ENCODE data around the gene NFATC2. TPM values are rescaled to one million over a fixed set of nuclear protein-coding genes. Genes with fewer than 3 reads are reported as not detected.
A peak's percentile ranks its signal among the peaks of the same experiment; 100 is the strongest.

Gene NFATC2
- total RNA-seq, 1 donor from 2014 or later = 3.9 TPM

GRCh38 chr20:51412333-51412871 is 130.1 kb downstream of the NFATC2 start:
- FAIRE-seq (no peak), DNase-seq (ENCODE audit: low read depth) (peak; percentile 35)
- peaks cover 13% of the 10 kb centered on the region for H3K4me1 ChIP-seq (ENCODE audit: insufficient read depth, low read length)
- peak overlapping the region; percentile 65 for H3K4me2 ChIP-seq (ENCODE audit: low read length)
- peak overlapping the region; percentile 13 for H2AFZ ChIP-seq (ENCODE audit: low read depth, low read length)
- H3K4me3 ChIP-seq (ENCODE audit: insufficient read depth, low read depth, low read length) = no peak overlapping the region
- no peaks in the 10 kb centered on the region for H4K20me1 ChIP-seq (ENCODE audit: insufficient read depth, low read length)
- no peaks in the 10 kb centered on the region for H3K27me3 ChIP-seq (ENCODE audit: insufficient read depth, low read length)
- H3K9ac ChIP-seq (ENCODE audit: low read length) = peak overlapping the region; percentile 50
- H3K4me1 Mint-ChIP-seq (ENCODE audit: low read depth, unreplicated experiment) = peaks cover 5% of the 10 kb centered on the region
- peaks cover 11% of the 10 kb centered on the region for H3K36me3 Mint-ChIP-seq (ENCODE audit: low read depth, unreplicated experiment)
- H3K9me3 ChIP-seq (ENCODE audit: insufficient read depth, low read depth, low read length) = no peaks in the 10 kb centered on the region
- H3K4me3 Mint-ChIP-seq (ENCODE audit: unreplicated experiment) = no peak overlapping the region
- H3K27ac Mint-ChIP-seq (ENCODE audit: unreplicated experiment) = peak overlapping the region; percentile 58
- peaks cover 5% of the 10 kb centered on the region for H3K36me3 ChIP-seq (ENCODE audit: insufficient read depth, low read length)
- peak overlapping the region; percentile 17 for H3K27ac ChIP-seq (ENCODE audit: low read depth, low read length)
- H3K27me3 Mint-ChIP-seq (ENCODE audit: low read depth, unreplicated experiment) = no peaks in the 10 kb centered on the region
- H3K79me2 ChIP-seq (ENCODE audit: insufficient read depth, low read length) = no peaks in the 10 kb centered on the region
- no peaks in the 10 kb centered on the region for H3K9me3 Mint-ChIP-seq (ENCODE audit: unreplicated experiment)
- no peak for TF ChIP-seq CTCF (IDR thresholded peaks at IDR 0.05; ENCODE audit: insufficient read depth, low read depth, low read length)
- TF ChIP-seq EZH2 (IDR thresholded peaks at IDR 0.05; ENCODE audit: insufficient read depth, low read length) = no peak

- FAIRE-seq = no peak
- H3K27me3 ChIP-seq (ENCODE audit: insufficient read depth, low read length) = no peaks in the 10 kb centered on the region
- Mint-ChIP-seq H3K4me3 (ENCODE audit: unreplicated experiment) (no peak overlapping the region), H3K27ac (ENCODE audit: unreplicated experiment) (peak overlapping the region; percentile 26), H3K36me3 (ENCODE audit: low read depth, unreplicated experiment) (peaks cover 16% of the 10 kb centered on the region), H3K4me1 (ENCODE audit: low read depth, unreplicated experiment) (peaks cover 4% of the 10 kb centered on the region), H3K27me3 (ENCODE audit: low read depth, unreplicated experiment) (peaks cover 5% of the 10 kb centered on the region), H3K9me3 (ENCODE audit: unreplicated experiment) (no peaks in the 10 kb centered on the region)
- no peak for DNase-seq (ENCODE audit: low read depth)
- H3K4me2 ChIP-seq (ENCODE audit: low read length) = peak overlapping the region; percentile 65
- H3K79me2 ChIP-seq (ENCODE audit: insufficient read depth, low read length) = no peaks in the 10 kb centered on the region
- H3K9me3 ChIP-seq (ENCODE audit: insufficient read depth, low read depth, low read length) = no peaks in the 10 kb centered on the region
- H3K9ac ChIP-seq (ENCODE audit: low read length) = peak overlapping the region; percentile 50
- no peak for TF ChIP-seq CTCF (IDR thresholded peaks at IDR 0.05; ENCODE audit: insufficient read depth, low read depth, low read length)
- TF ChIP-seq EZH2 (IDR thresholded peaks at IDR 0.05; ENCODE audit: insufficient read depth, low read length) = no peak
- H3K4me3 ChIP-seq (ENCODE audit: insufficient read depth, low read depth, low read length) = no peak overlapping the region
- H3K36me3 ChIP-seq (ENCODE audit: insufficient read depth, low read length) = peaks cover 5% of the 10 kb centered on the region
- peak overlapping the region; percentile 17 for H3K27ac ChIP-seq (ENCODE audit: low read depth, low read length)
- H2AFZ ChIP-seq (ENCODE audit: low read depth, low read length) = no peak overlapping the region
- H4K20me1 ChIP-seq (ENCODE audit: insufficient read depth, low read length) = no peaks in the 10 kb centered on the region
- peaks cover 13% of the 10 kb centered on the region for H3K4me1 ChIP-seq (ENCODE audit: insufficient read depth, low read length)
These were observed 130.6 kb downstream of the NFATC2 start for GRCh38 chr20:51411870-51412269.

GRCh38 chr20:51410586-51411325 is 131.8 kb downstream of the NFATC2 start:
- Histone ChIP-seq H3K9me3 (ENCODE audit: insufficient read depth, low read depth, low read length) (no peaks in the 10 kb centered on the region), H3K79me2 (ENCODE audit: insufficient read depth, low read length) (no peaks in the 10 kb centered on the region), H3K27me3 (ENCODE audit: insufficient read depth, low read length) (no peaks in the 10 kb centered on the region), H3K27ac (ENCODE audit: low read depth, low read length) (no peak overlapping the region), H3K4me3 (ENCODE audit: insufficient read depth, low read depth, low read length) (no peak overlapping the region), H3K4me2 (ENCODE audit: low read length) (no peak overlapping the region), H2AFZ (ENCODE audit: low read depth, low read length) (no peak overlapping the region), H3K9ac (ENCODE audit: low read length) (no peak overlapping the region), H4K20me1 (ENCODE audit: insufficient read depth, low read length) (no peaks in the 10 kb centered on the region), H3K36me3 (ENCODE audit: insufficient read depth, low read length) (peaks cover 5% of the 10 kb centered on the region), H3K4me1 (ENCODE audit: insufficient read depth, low read length) (peaks cover 13% of the 10 kb centered on the region)
- H3K36me3 Mint-ChIP-seq (ENCODE audit: low read depth, unreplicated experiment) = peaks cover 20% of the 10 kb centered on the region
- no peak overlapping the region for H3K27ac Mint-ChIP-seq (ENCODE audit: unreplicated experiment)
- peaks cover 6% of the 10 kb centered on the region for H3K27me3 Mint-ChIP-seq (ENCODE audit: low read depth, unreplicated experiment)
- TF ChIP-seq CTCF (IDR thresholded peaks at IDR 0.05; ENCODE audit: insufficient read depth, low read depth, low read length) (no peak), EZH2 (IDR thresholded peaks at IDR 0.05; ENCODE audit: insufficient read depth, low read length) (no peak)
- no peak for DNase-seq (ENCODE audit: low read depth)
- peaks cover 4% of the 10 kb centered on the region for H3K4me1 Mint-ChIP-seq (ENCODE audit: low read depth, unreplicated experiment)
- no peaks in the 10 kb centered on the region for H3K9me3 Mint-ChIP-seq (ENCODE audit: unreplicated experiment)
- no peak overlapping the region for H3K4me3 Mint-ChIP-seq (ENCODE audit: unreplicated experiment)
- no peak for FAIRE-seq

All from astrocyte (in vitro differentiated cells and primary cell).